ENCODE data around the gene WBP2. TPM values are rescaled to one million over a fixed set of nuclear protein-coding genes. Genes with fewer than 3 reads are reported as not detected.
A peak's percentile ranks its signal among the peaks of the same experiment; 100 is the strongest.

Gene WBP2
- total and polyA plus RNA-seq, 2 of the 13 experiments (the other 11 are each of a cell fraction or from before 2014, with no cell fraction given), result 29.2 to 29.5 TPM

DNA sequence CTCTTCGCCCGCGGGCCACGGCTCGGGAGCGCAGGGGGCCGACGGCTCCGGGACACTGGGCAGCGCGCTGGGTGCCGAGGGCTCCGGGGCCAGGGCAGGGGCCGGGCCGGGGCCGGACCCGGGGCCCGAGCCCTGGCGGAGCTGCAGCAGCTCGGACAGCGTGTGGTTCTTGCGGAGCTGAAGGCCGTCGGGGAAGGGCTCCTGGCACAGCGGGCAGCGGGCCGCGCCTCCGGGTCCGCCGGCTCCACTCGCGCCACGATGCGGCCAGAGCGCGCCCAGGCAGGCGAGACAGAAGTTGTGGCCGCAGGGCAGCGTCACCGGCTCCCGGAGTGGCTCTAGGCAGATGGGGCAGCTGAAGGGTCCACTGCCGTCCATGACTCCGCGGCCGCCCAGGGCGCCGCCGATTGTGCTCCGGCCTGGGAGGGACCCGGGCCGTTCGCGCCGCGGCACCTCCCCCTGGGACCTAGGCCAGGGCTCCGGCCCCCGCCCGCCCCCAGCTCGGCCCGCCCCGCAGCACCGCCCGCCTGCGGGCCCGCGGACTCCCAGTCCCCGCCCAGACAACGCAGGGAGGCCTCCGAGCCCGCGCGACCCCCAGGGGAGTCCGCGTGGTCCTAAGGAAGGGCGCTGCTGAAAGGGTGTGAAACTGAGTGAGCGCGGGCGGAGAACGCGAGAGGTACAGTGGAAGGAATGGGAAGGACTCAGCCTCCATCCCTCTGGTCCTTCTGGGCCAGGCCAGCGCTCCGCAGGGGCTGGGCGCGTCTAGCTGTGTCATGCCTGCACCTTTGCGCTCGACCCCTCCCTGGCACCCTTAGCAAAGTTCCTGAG, 23.3 kb upstream of the WBP2 start, which contains the start of gene TRIM47 (continued):
- TF ChIP-seq MAFF (IDR thresholded peaks at IDR 0.05; ENCODE audit: low read depth, low read length) (no peak; the same call in 1 of the 2 replicates), POLR2A (IDR thresholded peaks at IDR 0.05; ENCODE audit: insufficient read depth in 1 of 2, low read depth in 2 of 2, low read length in 2 of 2) (peak in 1 of 2 experiments; percentile 86; a peak in 2 of 4 replicates), KLF16 (CRISPR knock-in tag; IDR thresholded peaks at IDR 0.05) (peak in 1 of 2 experiments; percentile 75; a peak in 2 of 4 replicates), WIZ (CRISPR knock-in tag; IDR thresholded peaks at IDR 0.05) (no peak; the same call in 1 of the 2 replicates), ZNF232 (CRISPR knock-in tag; IDR thresholded peaks at IDR 0.05; ENCODE audit: borderline replicate concordance) (peak; percentile 57), THYN1 (CRISPR knock-in tag; IDR thresholded peaks at IDR 0.05; ENCODE audit: borderline replicate concordance, low read depth) (no peak), RAD21 (CRISPR knock-in tag; IDR thresholded peaks at IDR 0.05) (no peak; the same call in 1 of the 2 replicates), GATAD1 (CRISPR knock-in tag; IDR thresholded peaks at IDR 0.05) (peak; percentile 60; the same call in 1 of the 2 replicates), ZNF816 (CRISPR knock-in tag; IDR thresholded peaks at IDR 0.05; ENCODE audit: borderline replicate concordance) (no peak; the same call in 1 of the 2 replicates)
- TF ChIP-seq, protein P1, sequence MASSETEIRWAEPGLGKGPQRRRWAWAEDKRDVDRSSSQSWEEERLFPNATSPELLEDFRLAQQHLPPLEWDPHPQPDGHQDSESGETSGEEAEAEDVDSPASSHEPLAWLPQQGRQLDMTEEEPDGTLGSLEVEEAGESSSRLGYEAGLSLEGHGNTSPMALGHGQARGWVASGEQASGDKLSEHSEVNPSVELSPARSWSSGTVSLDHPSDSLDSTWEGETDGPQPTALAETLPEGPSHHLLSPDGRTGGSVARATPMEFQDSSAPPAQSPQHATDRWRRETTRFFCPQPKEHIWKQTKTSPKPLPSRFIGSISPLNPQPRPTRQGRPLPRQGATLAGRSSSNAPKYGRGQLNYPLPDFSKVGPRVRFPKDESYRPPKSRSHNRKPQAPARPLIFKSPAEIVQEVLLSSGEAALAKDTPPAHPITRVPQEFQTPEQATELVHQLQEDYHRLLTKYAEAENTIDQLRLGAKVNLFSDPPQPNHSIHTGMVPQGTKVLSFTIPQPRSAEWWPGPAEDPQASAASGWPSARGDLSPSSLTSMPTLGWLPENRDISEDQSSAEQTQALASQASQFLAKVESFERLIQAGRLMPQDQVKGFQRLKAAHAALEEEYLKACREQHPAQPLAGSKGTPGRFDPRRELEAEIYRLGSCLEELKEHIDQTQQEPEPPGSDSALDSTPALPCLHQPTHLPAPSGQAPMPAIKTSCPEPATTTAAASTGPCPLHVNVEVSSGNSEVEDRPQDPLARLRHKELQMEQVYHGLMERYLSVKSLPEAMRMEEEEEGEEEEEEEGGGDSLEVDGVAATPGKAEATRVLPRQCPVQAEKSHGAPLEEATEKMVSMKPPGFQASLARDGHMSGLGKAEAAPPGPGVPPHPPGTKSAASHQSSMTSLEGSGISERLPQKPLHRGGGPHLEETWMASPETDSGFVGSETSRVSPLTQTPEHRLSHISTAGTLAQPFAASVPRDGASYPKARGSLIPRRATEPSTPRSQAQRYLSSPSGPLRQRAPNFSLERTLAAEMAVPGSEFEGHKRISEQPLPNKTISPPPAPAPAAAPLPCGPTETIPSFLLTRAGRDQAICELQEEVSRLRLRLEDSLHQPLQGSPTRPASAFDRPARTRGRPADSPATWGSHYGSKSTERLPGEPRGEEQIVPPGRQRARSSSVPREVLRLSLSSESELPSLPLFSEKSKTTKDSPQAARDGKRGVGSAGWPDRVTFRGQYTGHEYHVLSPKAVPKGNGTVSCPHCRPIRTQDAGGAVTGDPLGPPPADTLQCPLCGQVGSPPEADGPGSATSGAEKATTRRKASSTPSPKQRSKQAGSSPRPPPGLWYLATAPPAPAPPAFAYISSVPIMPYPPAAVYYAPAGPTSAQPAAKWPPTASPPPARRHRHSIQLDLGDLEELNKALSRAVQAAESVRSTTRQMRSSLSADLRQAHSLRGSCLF (CRISPR knock-in tag; IDR thresholded peaks at IDR 0.05; ENCODE audit: borderline replicate concordance), result 0 out of 2 replicates have a peak, but pooled peaks have one; percentile 49
- TF ChIP-seq, protein P2, sequence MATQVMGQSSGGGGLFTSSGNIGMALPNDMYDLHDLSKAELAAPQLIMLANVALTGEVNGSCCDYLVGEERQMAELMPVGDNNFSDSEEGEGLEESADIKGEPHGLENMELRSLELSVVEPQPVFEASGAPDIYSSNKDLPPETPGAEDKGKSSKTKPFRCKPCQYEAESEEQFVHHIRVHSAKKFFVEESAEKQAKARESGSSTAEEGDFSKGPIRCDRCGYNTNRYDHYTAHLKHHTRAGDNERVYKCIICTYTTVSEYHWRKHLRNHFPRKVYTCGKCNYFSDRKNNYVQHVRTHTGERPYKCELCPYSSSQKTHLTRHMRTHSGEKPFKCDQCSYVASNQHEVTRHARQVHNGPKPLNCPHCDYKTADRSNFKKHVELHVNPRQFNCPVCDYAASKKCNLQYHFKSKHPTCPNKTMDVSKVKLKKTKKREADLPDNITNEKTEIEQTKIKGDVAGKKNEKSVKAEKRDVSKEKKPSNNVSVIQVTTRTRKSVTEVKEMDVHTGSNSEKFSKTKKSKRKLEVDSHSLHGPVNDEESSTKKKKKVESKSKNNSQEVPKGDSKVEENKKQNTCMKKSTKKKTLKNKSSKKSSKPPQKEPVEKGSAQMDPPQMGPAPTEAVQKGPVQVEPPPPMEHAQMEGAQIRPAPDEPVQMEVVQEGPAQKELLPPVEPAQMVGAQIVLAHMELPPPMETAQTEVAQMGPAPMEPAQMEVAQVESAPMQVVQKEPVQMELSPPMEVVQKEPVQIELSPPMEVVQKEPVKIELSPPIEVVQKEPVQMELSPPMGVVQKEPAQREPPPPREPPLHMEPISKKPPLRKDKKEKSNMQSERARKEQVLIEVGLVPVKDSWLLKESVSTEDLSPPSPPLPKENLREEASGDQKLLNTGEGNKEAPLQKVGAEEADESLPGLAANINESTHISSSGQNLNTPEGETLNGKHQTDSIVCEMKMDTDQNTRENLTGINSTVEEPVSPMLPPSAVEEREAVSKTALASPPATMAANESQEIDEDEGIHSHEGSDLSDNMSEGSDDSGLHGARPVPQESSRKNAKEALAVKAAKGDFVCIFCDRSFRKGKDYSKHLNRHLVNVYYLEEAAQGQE (IDR thresholded peaks at IDR 0.05; ENCODE audit: borderline replicate concordance in 1 of 2, low read depth in 1 of 2, low read length in 2 of 2), result no peak; a peak in 1 of 4 replicates
- TF ChIP-seq, protein P3, sequence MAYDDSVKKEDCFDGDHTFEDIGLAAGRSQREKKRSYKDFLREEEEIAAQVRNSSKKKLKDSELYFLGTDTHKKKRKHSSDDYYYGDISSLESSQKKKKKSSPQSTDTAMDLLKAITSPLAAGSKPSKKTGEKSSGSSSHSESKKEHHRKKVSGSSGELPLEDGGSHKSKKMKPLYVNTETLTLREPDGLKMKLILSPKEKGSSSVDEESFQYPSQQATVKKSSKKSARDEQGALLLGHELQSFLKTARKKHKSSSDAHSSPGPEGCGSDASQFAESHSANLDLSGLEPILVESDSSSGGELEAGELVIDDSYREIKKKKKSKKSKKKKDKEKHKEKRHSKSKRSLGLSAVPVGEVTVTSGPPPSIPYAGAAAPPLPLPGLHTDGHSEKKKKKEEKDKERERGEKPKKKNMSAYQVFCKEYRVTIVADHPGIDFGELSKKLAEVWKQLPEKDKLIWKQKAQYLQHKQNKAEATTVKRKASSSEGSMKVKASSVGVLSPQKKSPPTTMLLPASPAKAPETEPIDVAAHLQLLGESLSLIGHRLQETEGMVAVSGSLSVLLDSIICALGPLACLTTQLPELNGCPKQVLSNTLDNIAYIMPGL (CRISPR knock-in tag; IDR thresholded peaks at IDR 0.05; ENCODE audit: borderline replicate concordance in 1 of 2, low read depth in 1 of 2), result peak in 1 of 2 experiments; percentile 62; a peak in 3 of 4 replicates

Data from HepG2 (cell line).